NCI-H2171 treated with DMSO at 0.1 percent for 48 hours (cell line): Measurements from ENCODE around the gene NDUFAF5.
A peak's percentile ranks its signal among the peaks of the same experiment; 100 is the strongest.

ENCODE experiments used
- DNase-seq: peaks from one replicate; lab custom pipeline; 2025; lab: John Stamatoyannopoulos, UW

Gene NDUFAF5

GRCh38 chr20:13778827-13779226, 6.0 kb upstream of the NDUFAF5 start:
- no peak for DNase-seq

- no peak for DNase-seq
These were observed 1.3 kb upstream of the NDUFAF5 start for GRCh38 chr20:13783528-13783927.

GRCh38 chr20:13784271-13784892, 446 bp upstream of the NDUFAF5 start:
- no peak for DNase-seq

GRCh38 chr20:13786143-13786828, 1.5 kb downstream of the NDUFAF5 start:
- no peak for DNase-seq

GRCh38 chr20:13788167-13788834, 3.5 kb downstream of the NDUFAF5 start:
- DNase-seq = peak; percentile 62

- DNase-seq = no peak
These were observed 5.9 kb downstream of the NDUFAF5 start for GRCh38 chr20:13790708-13791107.

GRCh38 chr20:13791540-13792459, 7.0 kb downstream of the NDUFAF5 start:
- no peak for DNase-seq

GRCh38 chr20:13793001-13793400, 8.2 kb downstream of the NDUFAF5 start:
- DNase-seq = no peak

GRCh38 chr20:13794667-13795066, 9.8 kb downstream of the NDUFAF5 start:
- no peak for DNase-seq

- DNase-seq = no peak
These were observed 14.2 kb downstream of the NDUFAF5 start for GRCh38 chr20:13799040-13799439.

GRCh38 chr20:13799974-13800373, 15.1 kb downstream of the NDUFAF5 start:
- no peak for DNase-seq

GRCh38 chr20:13800728-13801134, 15.9 kb downstream of the NDUFAF5 start:
- peak; percentile 99 for DNase-seq

GRCh38 chr20:13809373-13809772, 24.5 kb downstream of the NDUFAF5 start:
- DNase-seq = no peak

GRCh38 chr20:13809855-13810254, 25.0 kb downstream of the NDUFAF5 start:
- no peak for DNase-seq

- no peak for DNase-seq
These were observed 25.6 kb downstream of the NDUFAF5 start for GRCh38 chr20:13810446-13810845.

- no peak for DNase-seq
These were observed 29.1 kb downstream of the NDUFAF5 start for GRCh38 chr20:13813910-13814309.

GRCh38 chr20:13814672-13815071, 29.8 kb downstream of the NDUFAF5 start:
- no peak for DNase-seq

GRCh38 chr20:13816757-13817156, 31.9 kb downstream of the NDUFAF5 start:
- DNase-seq = no peak

GRCh38 chr20:13817342-13817741, 32.5 kb downstream of the NDUFAF5 start:
- no peak for DNase-seq

- peak; percentile 83 for DNase-seq
These were observed 35.2 kb downstream of the NDUFAF5 start for GRCh38 chr20:13819885-13820645.

- no peak for DNase-seq
These were observed 37.0 kb downstream of the NDUFAF5 start for GRCh38 chr20:13821876-13822275.
